ENCODE results near the gene PHEX.

The PHEX gene

GRCh38 chrX:22206781-22207180, 174.7 kb downstream of the PHEX start:
- Histone ChIP-seq H3K27ac (ENCODE audit: low read depth, low read length, poor library complexity, severe bottlenecking) (no peak overlapping the region), H3K79me2 (ENCODE audit: insufficient read depth, low read length) (no peaks in the 10 kb centered on the region), H3K9me3 (ENCODE audit: low read length) (no peaks in the 10 kb centered on the region), H3K4me3 (ENCODE audit: low read depth, low read length, poor library complexity, severe bottlenecking) (no peak overlapping the region), H3K4me1 (ENCODE audit: insufficient read depth, low read length, severe bottlenecking) (no peaks in the 10 kb centered on the region), H2AFZ (ENCODE audit: low read length) (no peak overlapping the region), H3K4me2 (ENCODE audit: low read length) (no peak overlapping the region), H3K36me3 (ENCODE audit: insufficient read depth, low read length) (no peaks in the 10 kb centered on the region), H3K9ac (ENCODE audit: low read length) (no peak overlapping the region), H3F3A (ENCODE audit: insufficient read depth, low read length) (no peaks in the 10 kb centered on the region), H3K9me2 (ENCODE audit: low read depth, low read length) (no peaks in the 10 kb centered on the region), H3K27me3 (ENCODE audit: insufficient read depth, low read length) (no peaks in the 10 kb centered on the region), H4K20me1 (ENCODE audit: insufficient read depth, low read length) (no peaks in the 10 kb centered on the region)
- TF ChIP-seq CTCF (IDR thresholded peaks at IDR 0.05; ENCODE audit: low read length) (no peak), EZH2 (IDR thresholded peaks at IDR 0.05; ENCODE audit: borderline replicate concordance, low read length) (no peak)

- H3K4me3 ChIP-seq (ENCODE audit: low read depth, low read length, poor library complexity, severe bottlenecking): no peak overlapping the region
- no peak overlapping the region for H2AFZ ChIP-seq (ENCODE audit: low read length)
- no peak overlapping the region for H3K27ac ChIP-seq (ENCODE audit: low read depth, low read length, poor library complexity, severe bottlenecking)
- H3K9me3 ChIP-seq (ENCODE audit: low read length): no peaks in the 10 kb centered on the region
- no peaks in the 10 kb centered on the region for H3F3A ChIP-seq (ENCODE audit: insufficient read depth, low read length)
- no peaks in the 10 kb centered on the region for H3K27me3 ChIP-seq (ENCODE audit: insufficient read depth, low read length)
- H3K36me3 ChIP-seq (ENCODE audit: insufficient read depth, low read length): no peaks in the 10 kb centered on the region
- no peaks in the 10 kb centered on the region for H3K9me2 ChIP-seq (ENCODE audit: low read depth, low read length)
- H3K9ac ChIP-seq (ENCODE audit: low read length): no peak overlapping the region
- no peaks in the 10 kb centered on the region for H3K4me1 ChIP-seq (ENCODE audit: insufficient read depth, low read length, severe bottlenecking)
- no peaks in the 10 kb centered on the region for H3K79me2 ChIP-seq (ENCODE audit: insufficient read depth, low read length)
- no peaks in the 10 kb centered on the region for H4K20me1 ChIP-seq (ENCODE audit: insufficient read depth, low read length)
- TF ChIP-seq CTCF (IDR thresholded peaks at IDR 0.05; ENCODE audit: low read length): no peak
- TF ChIP-seq EZH2 (IDR thresholded peaks at IDR 0.05; ENCODE audit: borderline replicate concordance, low read length): no peak
- no peak overlapping the region for H3K4me2 ChIP-seq (ENCODE audit: low read length)
These were observed 188.8 kb downstream of the PHEX start for GRCh38 chrX:22220941-22221340.

- Histone ChIP-seq H3K4me1 (ENCODE audit: insufficient read depth, low read length, severe bottlenecking) (no peaks in the 10 kb centered on the region), H2AFZ (ENCODE audit: low read length) (no peak overlapping the region), H3K36me3 (ENCODE audit: insufficient read depth, low read length) (no peaks in the 10 kb centered on the region), H3K4me2 (ENCODE audit: low read length) (no peak overlapping the region), H3K9me2 (ENCODE audit: low read depth, low read length) (no peaks in the 10 kb centered on the region), H3K27ac (ENCODE audit: low read depth, low read length, poor library complexity, severe bottlenecking) (no peak overlapping the region), H4K20me1 (ENCODE audit: insufficient read depth, low read length) (no peaks in the 10 kb centered on the region), H3K27me3 (ENCODE audit: insufficient read depth, low read length) (no peaks in the 10 kb centered on the region), H3K9me3 (ENCODE audit: low read length) (no peaks in the 10 kb centered on the region), H3K9ac (ENCODE audit: low read length) (no peak overlapping the region), H3K4me3 (ENCODE audit: low read depth, low read length, poor library complexity, severe bottlenecking) (no peak overlapping the region), H3K79me2 (ENCODE audit: insufficient read depth, low read length) (no peaks in the 10 kb centered on the region), H3F3A (ENCODE audit: insufficient read depth, low read length) (no peaks in the 10 kb centered on the region)
- no peak for TF ChIP-seq CTCF (IDR thresholded peaks at IDR 0.05; ENCODE audit: low read length)
- TF ChIP-seq EZH2 (IDR thresholded peaks at IDR 0.05; ENCODE audit: borderline replicate concordance, low read length): no peak
These were observed 202.3 kb downstream of the PHEX start for GRCh38 chrX:22234380-22234779.
